Lung microvascular endothelial cell (primary cell): ENCODE measurements around the gene PSMA5. TPM values are rescaled to one million over a fixed set of nuclear protein-coding genes. Genes with fewer than 3 reads are reported as not detected.
"Not testable (repeated sequence)": the region's sequence is repeated elsewhere in the genome, so short reads cannot be mapped to it uniquely, and the experiment has no call there.

ENCODE experiments used
- DNase-seq, 2 donors: peaks; one replicate each; pipeline versions ENCODE4 v3.0.0 to v3.0.0-alpha.2; 2010; ENCODE audit warnings: low read depth in 2 of 2
- total RNA-seq: library from RNA; depleted of rRNA; stranded (reverse); fragments of >200 nt; gene quantifications from 2 replicates; pipeline ENCODE4 v1.2.1, GENCODE V29; 2014

Gene PSMA5
- total RNA-seq, 1 donor from 2014 or later: 33.7 TPM

GRCh38 chr1:109433322-109433721 lies 7.1 kb upstream of the PSMA5 start:
- no peak for DNase-seq

GRCh38 chr1:109432336-109432735 lies 6.1 kb upstream of the PSMA5 start:
- no peak for DNase-seq

DNA sequence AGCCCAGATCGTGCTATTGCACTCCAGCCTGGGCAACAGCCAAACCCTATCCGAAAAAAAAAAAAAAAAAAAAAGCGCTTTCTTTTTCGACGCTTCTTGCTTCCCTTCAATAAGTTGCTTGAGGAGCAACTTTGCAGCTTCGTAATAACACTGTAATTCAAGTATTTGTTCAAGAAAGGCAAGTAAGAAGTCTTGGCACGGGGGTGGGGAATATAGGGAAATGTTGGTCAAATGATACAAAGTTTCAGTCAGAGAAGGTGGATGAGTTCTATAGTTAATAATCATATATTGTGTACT lies 871 bp upstream of the PSMA5 start:
- DNase-seq: peak in 1 of 2 donors; percentile 19

- DNase-seq: peak; percentile 57 to 72
Observed at GRCh38 chr1:109425391-109426280, 612 bp downstream of the PSMA5 start.

- no peak for DNase-seq
Observed at GRCh38 chr1:109423498-109423897, 2.8 kb downstream of the PSMA5 start.

- DNase-seq: no peak
Observed at GRCh38 chr1:109412551-109412950, 13.7 kb downstream of the PSMA5 start.

GRCh38 chr1:109404838-109405237 lies 21.4 kb downstream of the PSMA5 start:
- peak in 1 of 2 donors; percentile 27 for DNase-seq

- no peak for DNase-seq
Observed at GRCh38 chr1:109402025-109402424, 24.2 kb downstream of the PSMA5 start.

- no peak for DNase-seq
Observed at GRCh38 chr1:109400035-109400655, 26.1 kb downstream of the PSMA5 start.

DNA sequence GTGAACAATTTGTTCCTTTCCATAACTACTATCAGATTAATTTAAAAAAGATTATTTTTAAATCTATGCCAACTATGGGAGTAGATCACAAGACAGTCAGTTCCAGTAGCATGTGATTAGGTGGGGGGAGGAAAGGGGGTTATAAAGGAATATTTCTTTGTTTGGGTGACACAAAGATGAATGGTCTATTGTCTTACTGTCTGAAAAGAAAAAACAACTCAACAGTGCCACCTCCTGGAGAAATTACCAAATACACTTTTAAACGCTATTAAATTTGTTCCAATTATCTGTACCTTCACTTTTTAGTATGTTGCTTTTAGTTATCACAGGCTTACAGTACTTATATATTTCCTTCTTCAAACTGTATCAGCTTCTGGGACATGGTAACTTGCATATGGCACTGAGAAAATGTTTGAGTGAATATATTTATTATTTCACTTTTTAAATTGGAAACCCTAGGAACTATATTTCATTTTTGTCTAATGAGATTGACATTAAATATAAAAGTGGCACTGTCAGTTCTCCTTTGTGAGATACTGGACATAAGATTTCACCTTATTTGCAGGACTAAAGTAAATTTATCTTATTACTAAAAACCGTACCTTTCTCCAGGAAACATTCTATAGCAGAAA lies 26.8 kb downstream of the PSMA5 start:
- peak; percentile 80 to 81 for DNase-seq

DNA sequence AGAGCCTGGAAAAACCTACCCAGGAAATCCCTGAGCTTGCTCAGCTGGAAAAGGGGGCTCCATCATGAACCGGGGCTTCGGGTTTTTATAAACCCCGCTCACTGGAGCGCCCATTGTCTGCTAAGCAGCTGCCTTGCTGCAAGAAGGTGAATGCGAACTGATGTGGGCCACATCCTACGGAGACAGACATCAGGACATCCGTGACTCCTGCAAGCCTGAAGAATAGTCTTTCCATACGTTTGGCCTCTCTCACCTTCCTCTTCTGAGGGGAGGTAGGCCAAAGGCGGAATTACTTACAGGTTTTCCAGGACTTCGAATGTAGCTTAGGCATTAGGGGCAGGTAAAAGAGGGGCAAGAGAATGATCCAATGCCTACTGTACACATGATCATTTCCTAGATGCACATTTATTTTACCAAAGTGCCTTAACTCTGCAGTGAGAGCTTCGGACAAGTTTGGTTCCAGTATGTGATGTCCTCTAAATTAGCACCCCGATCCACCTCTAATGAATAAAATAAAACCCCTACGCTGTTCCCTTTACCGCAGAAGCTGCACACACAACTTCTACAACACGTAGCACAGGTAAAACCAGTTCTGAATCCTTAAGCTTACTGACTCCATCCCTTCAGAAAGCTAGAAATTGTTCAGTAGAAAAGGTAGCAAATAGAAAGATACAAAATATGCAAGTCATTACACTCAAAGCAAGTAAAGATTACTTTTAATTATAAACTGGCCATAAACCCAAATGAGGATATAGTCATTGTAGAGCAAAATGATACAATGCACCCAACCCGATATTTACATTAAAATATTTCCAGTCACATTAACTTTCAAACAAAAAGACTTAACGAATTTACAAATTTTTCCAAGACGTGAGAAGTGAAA lies 27.7 kb downstream of the PSMA5 start:
- peak in 1 of 2 donors; percentile 17 for DNase-seq

DNA sequence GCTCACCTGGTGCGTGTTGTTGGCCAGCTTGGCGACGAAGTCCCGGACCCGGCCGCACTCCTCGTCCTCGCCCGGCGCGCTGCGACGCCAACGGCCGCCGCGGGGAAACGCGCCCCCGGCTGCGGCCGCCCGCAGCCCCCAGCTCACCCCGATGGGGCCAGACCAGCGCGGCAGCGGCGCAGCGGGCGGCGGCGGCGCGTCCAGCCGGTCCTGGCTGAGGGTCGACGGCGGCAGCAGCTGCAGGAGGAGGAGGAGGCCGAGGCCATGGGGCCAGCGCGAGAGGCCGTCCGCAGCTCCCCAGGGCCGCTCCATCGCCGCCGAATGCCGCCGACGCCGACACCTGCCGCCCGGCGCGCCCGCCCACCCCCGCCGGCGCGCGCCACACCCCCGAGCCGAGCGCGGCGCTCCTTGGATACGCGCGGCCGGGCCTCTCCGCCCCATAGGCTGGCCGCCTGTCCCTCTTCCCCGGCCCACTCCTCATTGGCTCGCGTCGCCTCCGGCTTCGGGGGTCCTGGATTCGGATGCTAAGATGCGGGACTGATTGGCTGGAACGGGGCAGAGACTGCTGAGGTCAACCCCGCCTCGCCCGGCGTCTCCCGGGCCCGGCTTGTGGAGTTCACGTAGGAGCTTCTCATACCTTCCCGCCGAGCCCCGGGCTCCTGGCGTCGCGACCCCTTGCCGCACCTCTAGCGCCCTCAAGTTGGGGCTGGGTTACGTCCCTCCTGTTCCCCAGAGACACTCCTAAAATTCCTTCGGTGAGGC lies 28.5 kb downstream of the PSMA5 start, which contains the start of gene SORT1:
SORT1 (minus strand) TSS at position 338 of the 762 bp plus-strand sequence; CDS start at position 312, 26 bp downstream.
- peak; percentile 86 to 87 for DNase-seq

- no peak for DNase-seq
Observed at GRCh38 chr1:109396871-109397580, 29.2 kb downstream of the PSMA5 start.

GRCh38 chr1:109396513-109396839 lies 29.8 kb downstream of the PSMA5 start:
- no peak for DNase-seq

DNA sequence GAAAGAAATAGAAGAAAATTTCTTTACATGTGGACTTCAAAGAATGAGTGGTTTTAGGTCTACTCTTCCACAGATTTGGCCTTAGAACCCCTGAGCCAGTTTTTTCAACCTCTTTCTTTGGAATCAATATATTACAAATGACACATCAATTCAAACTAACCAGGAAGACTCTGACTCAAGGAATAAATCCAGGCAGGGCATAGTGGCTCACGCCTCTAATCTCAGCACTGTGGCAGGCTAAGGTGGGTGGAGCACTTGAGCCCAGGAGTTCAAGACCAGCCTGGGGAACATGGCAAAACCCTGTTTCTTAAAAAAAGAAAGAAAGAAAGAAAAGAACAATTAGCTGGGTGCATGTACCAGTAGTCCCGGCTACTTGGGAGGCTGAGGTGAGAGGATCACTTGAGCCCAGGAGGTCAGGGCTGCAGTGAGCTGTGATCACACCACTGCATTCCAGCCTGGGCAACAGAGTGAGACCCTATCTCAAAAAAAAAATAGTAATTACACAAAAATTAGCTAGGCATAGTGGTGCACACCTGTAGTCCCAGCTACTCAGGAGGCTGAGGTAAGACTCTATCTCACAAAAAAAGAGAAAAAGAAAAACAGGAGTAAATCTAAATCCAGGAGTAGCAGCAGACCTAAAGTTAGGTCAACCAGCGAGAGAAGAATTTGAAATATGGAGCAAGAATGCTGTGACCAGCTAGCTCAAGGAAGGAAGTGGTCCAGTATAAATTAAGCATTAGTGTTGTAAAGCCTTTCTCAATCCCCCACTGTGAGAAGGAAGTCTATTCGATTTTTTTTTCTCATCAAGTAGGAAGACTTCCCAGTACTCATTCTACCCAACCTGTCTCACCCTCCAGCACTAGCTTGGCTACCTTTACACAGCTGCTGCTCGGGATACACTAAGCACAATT lies 30.4 kb downstream of the PSMA5 start:
- peak in 1 of 2 donors; percentile 1 for DNase-seq

DNA sequence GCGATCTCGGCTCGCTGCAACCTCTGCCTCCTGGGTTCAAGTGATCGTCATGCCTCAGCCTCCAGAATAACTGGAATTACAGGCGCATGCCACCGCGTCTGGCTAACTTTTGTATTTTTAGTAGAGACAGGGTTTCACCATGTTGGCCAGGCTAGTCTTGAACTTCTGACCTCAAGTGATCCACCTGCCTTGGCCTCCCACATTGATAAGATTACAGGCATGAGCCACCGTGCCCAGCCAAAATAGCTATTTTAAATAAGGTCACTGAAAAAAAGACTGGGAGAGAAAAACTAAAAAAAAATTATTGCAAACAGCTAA lies 31.0 kb downstream of the PSMA5 start:
- DNase-seq: not testable (repeated sequence)

DNA sequence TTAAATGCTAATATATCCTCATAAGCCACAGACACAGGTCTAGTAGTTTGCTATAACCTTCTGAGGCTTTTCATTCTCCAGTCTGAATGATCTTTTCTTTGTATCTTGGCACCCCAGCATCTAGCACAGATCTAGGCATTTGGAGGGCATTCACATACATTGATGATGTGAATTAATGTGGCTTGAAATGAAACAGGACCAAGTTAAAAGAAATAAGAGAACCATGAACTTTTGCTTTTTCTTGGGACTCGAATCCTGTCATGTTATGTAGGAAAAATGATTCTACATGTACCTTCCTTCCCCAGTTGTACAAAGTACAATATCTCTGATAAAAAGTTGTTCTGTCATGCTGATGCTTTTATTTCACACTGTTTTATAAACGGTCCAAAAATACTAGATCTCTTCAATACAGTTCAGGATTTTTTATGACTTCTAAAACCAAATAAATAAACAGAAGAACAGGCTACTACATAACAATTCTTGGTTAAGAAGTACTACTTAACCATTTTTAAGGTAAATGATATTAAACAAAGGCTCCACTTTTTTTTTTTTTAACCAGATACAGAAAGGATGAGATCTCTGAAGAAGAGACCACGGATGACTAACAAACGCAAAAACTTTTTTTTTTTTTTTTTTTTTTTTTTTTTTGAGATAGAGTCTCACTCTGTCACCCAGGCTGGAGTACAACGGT lies 31.5 kb downstream of the PSMA5 start:
- DNase-seq: no peak

DNA sequence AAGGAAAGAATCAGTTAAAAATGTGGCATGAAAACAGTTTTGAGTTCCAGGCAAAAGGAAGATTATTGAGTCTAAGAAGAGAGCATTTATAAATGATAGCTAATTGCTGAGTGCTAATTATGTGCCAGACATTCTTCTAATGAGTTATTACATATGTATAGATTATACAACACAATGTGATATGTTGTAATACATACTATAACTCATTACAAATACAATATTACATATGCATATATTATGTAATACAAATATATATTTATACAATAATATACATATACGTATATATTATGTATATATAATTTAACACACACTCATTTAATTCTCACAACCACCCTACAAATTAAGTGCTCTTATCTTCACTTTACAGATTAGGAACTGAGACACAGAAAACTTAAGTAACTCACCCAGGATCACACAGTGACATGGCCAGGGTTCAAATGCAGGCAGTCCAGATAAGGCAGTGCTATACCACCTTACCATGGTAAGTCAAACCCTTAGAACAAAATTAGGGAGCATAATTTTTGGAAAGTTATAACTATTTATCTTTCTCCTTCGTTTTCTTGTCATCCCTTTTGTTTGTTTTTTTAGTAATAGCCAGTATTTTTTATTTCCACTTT lies 32.5 kb downstream of the PSMA5 start:
- no peak for DNase-seq
